Activated T-cell treated with anti-CD3 and anti-CD28 coated beads, Interleukin-2, amount 50 U/mL, for 24 hours (primary cell): ENCODE results near the gene TCF7L1.

Experiments used
- DNase-seq: peaks from one replicate; pipeline ENCODE4 v3.0.0-alpha.2; 2020
- H3K27ac Mint-ChIP-seq: 2 replicates; pipeline ENCODE4 v1.8.0; 2020; ENCODE audit warnings: mild to moderate bottlenecking, mixed read lengths
- H3K27me3 Mint-ChIP-seq: 2 replicates; pipeline ENCODE4 v1.8.0; 2020; ENCODE audit warnings: mixed read lengths
- H3K36me3 Mint-ChIP-seq: 2 replicates; pipeline ENCODE4 v1.8.0; 2020; ENCODE audit warnings: low read depth, mixed read lengths
- H3K4me1 Mint-ChIP-seq: 2 replicates; pipeline ENCODE4 v1.8.0; 2020; ENCODE audit warnings: low read depth, mixed read lengths
- H3K4me3 Mint-ChIP-seq: 2 replicates; pipeline ENCODE4 v1.8.0; 2020; ENCODE audit warnings: mild to moderate bottlenecking, moderate library complexity, mixed read lengths
- H3K9me3 Mint-ChIP-seq: 2 replicates; pipeline ENCODE4 v1.8.0; 2020; ENCODE audit warnings: mixed read lengths

TCF7L1 gene

DNA sequence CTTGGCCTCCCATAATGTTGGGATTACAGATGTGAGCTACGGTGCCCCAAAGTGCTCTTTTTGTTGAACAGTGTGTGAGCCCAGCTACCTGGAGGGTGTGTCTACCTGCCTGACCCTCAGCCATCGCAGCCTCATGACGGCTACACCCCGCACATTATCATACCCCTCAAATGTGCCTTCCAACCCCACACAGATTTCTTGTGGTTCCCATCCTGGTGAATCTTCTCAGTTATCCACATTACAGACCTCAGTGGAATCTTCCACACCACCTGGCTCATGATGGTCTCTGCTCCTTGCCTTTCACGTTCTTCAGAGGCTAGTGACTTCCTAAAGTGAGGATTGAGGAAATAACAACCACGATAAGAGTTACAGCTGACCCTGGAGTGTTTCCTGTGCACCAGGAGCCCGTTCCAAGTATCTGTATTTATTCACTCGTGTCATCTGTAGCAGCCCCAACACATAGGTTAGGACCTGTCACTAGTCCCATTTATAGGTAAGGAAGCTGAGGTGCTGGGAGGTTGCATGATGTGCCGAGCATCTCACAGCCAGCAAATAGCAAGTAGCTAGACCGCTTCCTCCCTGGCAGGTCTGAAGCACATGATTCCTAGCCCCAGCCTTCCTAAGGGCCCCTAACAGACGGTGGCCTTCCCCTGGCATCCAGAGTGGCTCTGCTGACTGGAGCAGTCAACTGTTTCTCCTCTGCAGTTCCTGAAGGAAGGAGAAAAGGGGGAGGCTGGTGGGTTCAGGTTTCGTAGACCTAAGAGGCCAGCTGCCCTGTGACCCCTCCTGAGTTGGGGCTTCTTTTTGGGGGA is 47.3 kb downstream of the TCF7L1 start:
- H3K4me3 Mint-ChIP-seq, result no peak overlapping the region
- DNase-seq, result no peak
- no peaks in the 10 kb centered on the region for H3K36me3 Mint-ChIP-seq
- no peaks in the 10 kb centered on the region for H3K9me3 Mint-ChIP-seq
- no peaks in the 10 kb centered on the region for H3K4me1 Mint-ChIP-seq
- no peaks in the 10 kb centered on the region for H3K27me3 Mint-ChIP-seq
- no peak overlapping the region for H3K27ac Mint-ChIP-seq

DNA sequence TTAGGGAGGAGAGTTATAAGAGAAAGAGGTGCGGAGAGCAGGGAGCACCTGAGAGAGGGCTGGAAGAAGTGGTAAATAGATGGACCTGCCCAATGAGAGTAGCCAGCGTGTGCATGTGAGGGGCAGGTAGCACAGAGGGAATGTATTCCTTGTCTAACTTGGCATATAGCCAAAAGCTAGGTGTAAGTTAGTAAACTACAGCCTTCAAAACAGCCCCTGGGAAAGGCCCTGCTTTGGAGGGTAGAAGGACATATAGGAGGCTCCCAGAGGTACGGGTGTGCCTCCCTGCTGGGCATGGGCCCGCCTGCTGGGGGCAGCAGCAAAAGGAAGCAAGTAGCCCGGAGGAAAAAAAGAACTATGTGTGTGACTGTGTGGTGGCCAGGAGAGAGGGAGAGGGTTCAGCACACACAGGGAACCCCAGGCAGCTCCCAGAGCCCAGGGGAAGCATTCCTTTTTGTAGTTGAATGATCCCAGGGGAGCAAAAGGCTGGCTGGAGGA is 48.0 kb downstream of the TCF7L1 start:
- Mint-ChIP-seq H3K36me3 (no peaks in the 10 kb centered on the region), H3K4me1 (no peaks in the 10 kb centered on the region), H3K4me3 (no peak overlapping the region), H3K27me3 (no peaks in the 10 kb centered on the region), H3K27ac (no peak overlapping the region), H3K9me3 (no peaks in the 10 kb centered on the region)
- no peak for DNase-seq

DNA sequence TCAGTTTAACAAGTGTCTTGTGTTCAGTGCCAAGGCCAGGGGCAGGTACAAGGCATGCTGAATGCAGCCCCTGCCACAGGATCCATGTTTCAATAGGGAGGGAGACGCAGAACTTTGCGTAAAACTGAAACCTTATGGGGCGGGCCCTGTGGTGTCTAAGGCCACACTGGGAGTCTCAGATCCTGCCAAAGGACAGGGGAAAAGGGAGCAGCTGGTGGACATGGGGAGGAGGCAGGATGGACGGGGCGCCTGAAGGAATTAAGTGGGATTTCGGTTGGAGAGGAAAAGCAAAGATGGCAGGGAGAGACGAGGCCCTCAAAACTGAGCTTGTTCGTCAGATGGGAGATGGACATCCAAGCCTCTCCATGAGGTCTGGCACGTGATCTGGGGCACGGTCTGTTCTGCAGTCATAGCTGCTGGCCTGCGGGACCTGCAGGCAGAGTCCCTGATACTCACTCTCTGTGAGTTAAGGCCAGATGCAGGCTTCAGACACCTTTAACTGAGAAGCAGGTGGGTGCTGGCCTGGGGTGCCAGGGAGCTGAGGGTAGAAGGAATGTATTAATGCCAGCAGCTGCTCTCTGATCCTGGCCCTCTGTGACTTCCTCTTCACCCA is 48.8 kb downstream of the TCF7L1 start:
- Mint-ChIP-seq H3K36me3 (no peaks in the 10 kb centered on the region), H3K27me3 (no peaks in the 10 kb centered on the region), H3K9me3 (no peaks in the 10 kb centered on the region), H3K4me3 (no peak overlapping the region), H3K27ac (no peak overlapping the region), H3K4me1 (no peaks in the 10 kb centered on the region)
- no peak for DNase-seq

DNA sequence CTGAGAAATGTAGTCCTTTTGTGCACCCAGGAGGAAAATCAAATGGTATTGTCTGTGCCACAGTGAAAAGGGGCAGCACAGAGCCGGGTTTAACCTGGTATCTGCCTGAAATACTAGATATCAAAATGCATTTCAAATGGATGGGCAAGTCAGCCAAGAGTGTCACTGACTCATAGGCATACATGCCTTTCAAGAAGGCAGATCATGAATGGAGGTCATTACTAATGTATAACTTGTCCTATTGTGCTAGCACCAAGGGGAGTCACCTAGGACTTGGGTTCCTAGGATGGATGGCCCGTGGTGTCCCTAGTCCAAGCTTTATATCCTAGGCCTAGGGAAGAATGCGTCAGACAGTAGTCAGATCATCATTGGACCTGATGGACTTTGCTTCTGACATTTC is 49.9 kb downstream of the TCF7L1 start:
- Mint-ChIP-seq H3K36me3 (no peaks in the 10 kb centered on the region), H3K4me3 (no peak overlapping the region), H3K9me3 (no peaks in the 10 kb centered on the region), H3K4me1 (no peaks in the 10 kb centered on the region), H3K27me3 (no peaks in the 10 kb centered on the region), H3K27ac (no peak overlapping the region)
- DNase-seq, result no peak

GRCh38 chr2:85183479-85183878 is 50.3 kb downstream of the TCF7L1 start:
- Mint-ChIP-seq H3K27ac (no peak overlapping the region), H3K4me1 (no peaks in the 10 kb centered on the region), H3K4me3 (no peak overlapping the region), H3K27me3 (no peaks in the 10 kb centered on the region), H3K36me3 (no peaks in the 10 kb centered on the region), H3K9me3 (no peaks in the 10 kb centered on the region)
- DNase-seq, result no peak

DNA sequence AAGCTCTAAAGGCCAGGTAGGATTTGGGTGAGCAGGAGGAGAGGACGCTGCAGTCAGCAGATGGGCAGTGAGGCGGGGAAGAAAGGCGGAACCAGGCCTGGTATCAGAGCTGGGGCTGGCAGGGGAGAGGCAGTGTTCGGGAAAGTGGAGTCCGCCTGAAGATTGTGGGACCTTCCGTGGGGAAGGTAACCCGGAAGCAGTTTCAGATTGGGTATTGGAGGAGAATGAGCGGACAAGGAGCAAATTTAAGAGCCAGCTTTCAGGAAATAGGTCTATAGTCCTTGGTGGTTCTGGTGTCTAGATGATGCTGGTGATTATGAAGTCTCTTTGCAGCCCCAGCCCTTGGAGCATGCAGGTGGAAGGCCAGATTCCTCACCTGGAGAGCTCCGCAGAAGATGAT is 51.0 kb downstream of the TCF7L1 start:
- no peaks in the 10 kb centered on the region for H3K36me3 Mint-ChIP-seq
- no peaks in the 10 kb centered on the region for H3K9me3 Mint-ChIP-seq
- peaks cover 1% of the 10 kb centered on the region for H3K27me3 Mint-ChIP-seq
- H3K4me1 Mint-ChIP-seq, result no peaks in the 10 kb centered on the region
- no peak overlapping the region for H3K27ac Mint-ChIP-seq
- DNase-seq, result no peak
- H3K4me3 Mint-ChIP-seq, result no peak overlapping the region

DNA sequence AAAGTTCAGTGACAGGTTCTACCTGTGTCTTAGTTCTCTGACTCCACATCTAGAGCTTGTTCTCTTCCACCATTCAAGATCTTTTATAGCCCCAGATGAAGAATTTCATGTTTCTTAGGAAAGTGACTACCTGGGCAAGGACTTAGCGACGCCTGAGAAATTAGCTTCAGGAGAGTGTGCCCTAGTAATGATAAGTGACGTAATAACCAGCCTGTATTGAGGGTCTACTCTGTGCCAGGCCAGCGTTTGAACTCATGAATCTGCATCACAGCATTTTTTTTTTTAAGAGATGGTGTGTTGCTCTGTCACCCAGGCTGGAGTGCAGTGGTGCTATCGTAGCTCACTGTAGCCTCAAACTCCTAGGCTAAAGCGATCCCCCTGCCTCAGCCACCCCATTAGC is 51.8 kb downstream of the TCF7L1 start:
- H3K4me1 Mint-ChIP-seq, result no peaks in the 10 kb centered on the region
- no peaks in the 10 kb centered on the region for H3K9me3 Mint-ChIP-seq
- H3K27ac Mint-ChIP-seq, result no peak overlapping the region

GRCh38 chr2:85185431-85185940 is 52.3 kb downstream of the TCF7L1 start:
- Mint-ChIP-seq H3K27ac (no peak overlapping the region), H3K4me3 (no peak overlapping the region), H3K9me3 (no peaks in the 10 kb centered on the region), H3K36me3 (no peaks in the 10 kb centered on the region), H3K27me3 (peaks cover 7% of the 10 kb centered on the region), H3K4me1 (no peaks in the 10 kb centered on the region)
- DNase-seq, result no peak

More for the DNA sequence above, 51.8 kb downstream of the TCF7L1 start:
- Mint-ChIP-seq H3K36me3 (no peaks in the 10 kb centered on the region), H3K4me3 (no peak overlapping the region), H3K27me3 (peaks cover 3% of the 10 kb centered on the region)
- DNase-seq, result no peak

GRCh38 chr2:85187069-85187468 is 53.9 kb downstream of the TCF7L1 start:
- no peak overlapping the region for H3K27ac Mint-ChIP-seq
- DNase-seq, result no peak
- no peak overlapping the region for H3K4me3 Mint-ChIP-seq
- peaks cover 7% of the 10 kb centered on the region for H3K27me3 Mint-ChIP-seq
- H3K9me3 Mint-ChIP-seq, result no peaks in the 10 kb centered on the region
- no peaks in the 10 kb centered on the region for H3K36me3 Mint-ChIP-seq
- H3K4me1 Mint-ChIP-seq, result no peaks in the 10 kb centered on the region

GRCh38 chr2:85188852-85189251 is 55.7 kb downstream of the TCF7L1 start:
- Mint-ChIP-seq H3K9me3 (no peaks in the 10 kb centered on the region), H3K27me3 (peaks cover 10% of the 10 kb centered on the region), H3K4me3 (no peak overlapping the region), H3K27ac (no peak overlapping the region), H3K4me1 (no peaks in the 10 kb centered on the region), H3K36me3 (no peaks in the 10 kb centered on the region)
- no peak for DNase-seq

GRCh38 chr2:85189606-85190270 is 56.5 kb downstream of the TCF7L1 start:
- DNase-seq, result no peak
- Mint-ChIP-seq H3K27ac (no peak overlapping the region), H3K36me3 (no peaks in the 10 kb centered on the region), H3K4me1 (no peaks in the 10 kb centered on the region), H3K4me3 (no peak overlapping the region), H3K27me3 (peaks cover 10% of the 10 kb centered on the region), H3K9me3 (no peaks in the 10 kb centered on the region)

- no peaks in the 10 kb centered on the region for H3K36me3 Mint-ChIP-seq
- peaks cover 10% of the 10 kb centered on the region for H3K27me3 Mint-ChIP-seq
- no peak overlapping the region for H3K27ac Mint-ChIP-seq
- no peaks in the 10 kb centered on the region for H3K4me1 Mint-ChIP-seq
- H3K4me3 Mint-ChIP-seq, result no peak overlapping the region
- no peak for DNase-seq
- H3K9me3 Mint-ChIP-seq, result no peaks in the 10 kb centered on the region
These were observed 58.0 kb downstream of the TCF7L1 start for GRCh38 chr2:85191157-85191556.

- Mint-ChIP-seq H3K4me1 (no peaks in the 10 kb centered on the region), H3K27me3 (peaks cover 7% of the 10 kb centered on the region), H3K4me3 (no peak overlapping the region), H3K27ac (no peak overlapping the region), H3K36me3 (no peaks in the 10 kb centered on the region), H3K9me3 (no peaks in the 10 kb centered on the region)
- DNase-seq, result no peak
These were observed 61.7 kb downstream of the TCF7L1 start for GRCh38 chr2:85194780-85195480.

- DNase-seq, result no peak
- Mint-ChIP-seq H3K4me1 (no peaks in the 10 kb centered on the region), H3K36me3 (no peaks in the 10 kb centered on the region), H3K27ac (no peak overlapping the region), H3K9me3 (no peaks in the 10 kb centered on the region), H3K4me3 (no peak overlapping the region), H3K27me3 (peaks cover 3% of the 10 kb centered on the region)
These were observed 62.8 kb downstream of the TCF7L1 start for GRCh38 chr2:85195956-85196355.
